Lower leg skin (tissue), 3 donors: ENCODE measurements around the gene ELSPBP1.

Experiments used
- POLR2A ChIP-seq, 2 donors: fragments of 450-650 bp; IDR thresholded peaks; one replicate each; pipeline ENCODE4 v1.6.1; 2016 to 2017; ENCODE audit warnings: antibody characterized with exemption in 2 of 2, mild to moderate bottlenecking in 1 of 2, moderate library complexity in 1 of 2
- TF ChIP-seq, protein P1 (sequence below), 3 donors: fragments of 450-650 bp; IDR thresholded peaks; one replicate each; pipeline ENCODE4 v1.5.1; 2016; ENCODE audit warnings: antibody characterized with exemption in 3 of 3, mild to moderate bottlenecking in 3 of 3, moderate library complexity in 2 of 3

DNA sequence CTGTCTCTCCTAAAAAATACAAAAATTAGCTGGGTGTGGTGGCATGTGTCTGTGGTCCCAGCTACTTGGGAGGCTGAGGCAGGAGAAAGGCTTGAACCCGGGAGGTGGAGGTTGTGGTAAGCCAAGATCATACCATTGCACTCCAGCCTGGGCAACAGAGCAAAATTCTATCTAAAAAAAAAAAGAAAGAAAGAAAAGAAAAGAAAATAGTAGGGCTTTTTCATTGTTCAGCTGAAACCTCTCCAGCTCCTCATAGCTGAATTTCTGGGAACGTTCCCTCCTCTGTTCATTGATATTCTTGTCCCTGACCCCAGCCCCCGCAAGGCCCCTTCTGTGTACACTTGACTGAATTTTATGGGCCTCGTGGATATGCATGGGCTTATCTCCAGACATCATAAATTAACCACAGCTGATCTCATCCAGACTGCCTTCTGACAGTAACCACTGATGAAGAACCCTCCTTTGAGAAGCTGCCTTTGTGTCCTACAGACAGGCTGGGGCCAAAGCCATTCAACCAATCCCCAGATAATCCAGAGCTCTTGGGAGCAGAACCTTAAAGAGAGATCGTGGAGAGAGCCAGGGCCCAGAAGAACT lies at the start of gene ELSPBP1:
- TF ChIP-seq, protein P1, sequence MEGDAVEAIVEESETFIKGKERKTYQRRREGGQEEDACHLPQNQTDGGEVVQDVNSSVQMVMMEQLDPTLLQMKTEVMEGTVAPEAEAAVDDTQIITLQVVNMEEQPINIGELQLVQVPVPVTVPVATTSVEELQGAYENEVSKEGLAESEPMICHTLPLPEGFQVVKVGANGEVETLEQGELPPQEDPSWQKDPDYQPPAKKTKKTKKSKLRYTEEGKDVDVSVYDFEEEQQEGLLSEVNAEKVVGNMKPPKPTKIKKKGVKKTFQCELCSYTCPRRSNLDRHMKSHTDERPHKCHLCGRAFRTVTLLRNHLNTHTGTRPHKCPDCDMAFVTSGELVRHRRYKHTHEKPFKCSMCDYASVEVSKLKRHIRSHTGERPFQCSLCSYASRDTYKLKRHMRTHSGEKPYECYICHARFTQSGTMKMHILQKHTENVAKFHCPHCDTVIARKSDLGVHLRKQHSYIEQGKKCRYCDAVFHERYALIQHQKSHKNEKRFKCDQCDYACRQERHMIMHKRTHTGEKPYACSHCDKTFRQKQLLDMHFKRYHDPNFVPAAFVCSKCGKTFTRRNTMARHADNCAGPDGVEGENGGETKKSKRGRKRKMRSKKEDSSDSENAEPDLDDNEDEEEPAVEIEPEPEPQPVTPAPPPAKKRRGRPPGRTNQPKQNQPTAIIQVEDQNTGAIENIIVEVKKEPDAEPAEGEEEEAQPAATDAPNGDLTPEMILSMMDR (IDR thresholded peaks at IDR 0.05), result no peak
- TF ChIP-seq POLR2A (IDR thresholded peaks at IDR 0.05), result no peak
